HepG2 (cell line): ENCODE results near the gene SYNDIG1. TPM values are rescaled to one million over a fixed set of nuclear protein-coding genes. Genes with fewer than 3 reads are reported as not detected.

Experiments
- ATAC-seq: fragments of 200-7000 bp; cut with Tn5 transposase; 3 replicates; pipeline ENCODE4 v1.9.1; 2020; ENCODE audit warnings: mild to moderate bottlenecking, moderate library complexity
- BruUV-seq: library from RNA; stranded (reverse); fragments of 400-500 nt; replicated peaks from 2 replicates; lab custom pipeline; 2021; lab: Mats Ljungman, UMichigan
- CTCF ChIA-PET: fragments of 300-600 bp; formaldehyde crosslinking; extraction: SDS; loops from one replicate; lab custom pipeline; 2021; ENCODE audit warnings: low total read pairs, inconsistent platforms, low intra/inter-chr PET ratio; lab: Yijun Ruan, JAX
- POLR2A ChIA-PET: fragments of 350-600 bp; sonication (Branson Sonifier 250); formaldehyde crosslinking; loops from one replicate; lab custom pipeline; 2020; ENCODE audit warnings: antibody characterized with exemption, inconsistent platforms; lab: Yijun Ruan, JAX
- DNase-seq: peaks from one replicate; pipeline ENCODE4 v3.0.0-alpha.2; 2015; ENCODE audit warnings: low spot score
- FAIRE-seq: peaks from 3 replicates; lab custom pipeline; 2011; peaks lifted over from hg19 to GRCh38; lab: Jason Lieb, UNC
- H2AFZ ChIP-seq: one replicate; pipeline ENCODE4 v1.6.1; 2011; ENCODE audit warnings: low read length, inconsistent platforms
- H3K27ac ChIP-seq: fragments of 300-600 bp; 3 replicates; pipeline ENCODE4 v1.8.0; 2011; ENCODE audit warnings: mixed run types, mild to moderate bottlenecking, mixed read lengths, low read length, inconsistent platforms; ENCODE audit not compliant: insufficient read depth; ENCODE audit errors: extremely low read length
- H3K27me3 ChIP-seq, 2 experiments: fragments of 200-600 bp in 1 of 2; 2 replicates in 1 of 2; 3 replicates in 1 of 2; pipeline versions ENCODE4 v1.6.0 to v1.8.0; 2011; ENCODE audit warnings: low read length in 2 of 2, mild to moderate bottlenecking in 2 of 2, moderate library complexity in 2 of 2, inconsistent platforms in 1 of 2; ENCODE audit not compliant: insufficient read depth in 2 of 2, control insufficient read depth in 1 of 2
- H3K36me3 ChIP-seq, 2 experiments: fragments of 200-600 bp in 1 of 2; replicated peaks in 1 of 2; 2 replicates in 1 of 2; 3 replicates in 1 of 2; pipeline versions ENCODE4 v1.5.1 to v1.8.0; 2011; ENCODE audit warnings: low read length in 2 of 2, inconsistent platforms in 1 of 2; ENCODE audit not compliant: insufficient read depth in 2 of 2, control insufficient read depth in 1 of 2
- H3K4me1 ChIP-seq: 2 replicates; pipeline ENCODE4 v1.5.1; 2012; ENCODE audit warnings: low read length, inconsistent platforms; ENCODE audit not compliant: insufficient read depth
- H3K4me2 ChIP-seq: 2 replicates; pipeline ENCODE4 v1.6.0; 2011; ENCODE audit warnings: low read depth, low read length, inconsistent platforms
- H3K4me3 ChIP-seq, 3 experiments: fragments of 200-600 bp in 1 of 3; sonication (generic), shearing (Covaris generic) in 1 of 3; replicated peaks in 1 of 3; 2 replicates each; pipeline ENCODE4 v1.5.1; 2011 to 2016; ENCODE audit warnings: low read length in 3 of 3, inconsistent platforms in 2 of 3, low read depth in 2 of 3, mild to moderate bottlenecking in 2 of 3, control low read depth in 1 of 3, mixed read lengths in 1 of 3; ENCODE audit not compliant: insufficient read depth in 1 of 3
- H3K79me2 ChIP-seq: one replicate; pipeline ENCODE4 v1.6.1; 2011; ENCODE audit warnings: low read length, inconsistent platforms; ENCODE audit not compliant: insufficient read depth
- H3K9ac ChIP-seq: 2 replicates; pipeline ENCODE4 v1.6.0; 2011; ENCODE audit warnings: mild to moderate bottlenecking, low read depth, low read length, inconsistent platforms; ENCODE audit not compliant: insufficient read depth
- H3K9me3 ChIP-seq: 2 replicates; pipeline ENCODE4 v1.5.1; 2012; ENCODE audit warnings: mild to moderate bottlenecking, low read length
- H4K20me1 ChIP-seq: 2 replicates; pipeline ENCODE4 v1.6.0; 2011; ENCODE audit warnings: inconsistent platforms, mild to moderate bottlenecking, low read length, moderate library complexity; ENCODE audit not compliant: insufficient read depth
- CENPBD1 ChIP-seq: sonication (generic); formaldehyde crosslinking; IDR thresholded peaks from 2 replicates; pipeline ENCODE4 v1.8.0; 2022; ENCODE audit warnings: missing genetic modification reagents, low read depth, mild to moderate bottlenecking, borderline replicate concordance
- HNRNPUL1 ChIP-seq: fragments of 200-400 bp; formaldehyde crosslinking; IDR thresholded peaks from 2 replicates; pipeline ENCODE4 v1.6.1; 2017; ENCODE audit warnings: low read depth, mild to moderate bottlenecking, low read length, moderate library complexity
- MED8 ChIP-seq: sonication (generic); formaldehyde crosslinking; IDR thresholded peaks from 2 replicates; pipeline ENCODE4 v1.8.1; 2023; ENCODE audit warnings: mild to moderate bottlenecking, missing genetic modification reagents; ENCODE audit not compliant: insufficient replicate concordance
- MYPOP ChIP-seq: sonication (generic); formaldehyde crosslinking; IDR thresholded peaks from 2 replicates; pipeline ENCODE4 v1.8.1; 2023; ENCODE audit warnings: mild to moderate bottlenecking, moderate library complexity, missing genetic modification reagents
- SSRP1 ChIP-seq: IDR thresholded peaks from 2 replicates; pipeline ENCODE4 v1.6.1; 2016; ENCODE audit warnings: control low read depth
- SYNCRIP ChIP-seq: fragments of 200-400 bp; formaldehyde crosslinking; IDR thresholded peaks from 2 replicates; pipeline ENCODE4 v1.6.1; 2018; ENCODE audit warnings: mild to moderate bottlenecking, low read depth, low read length; ENCODE audit not compliant: insufficient read depth
- TBL1XR1 ChIP-seq: fragments of 150-350 bp; IDR thresholded peaks from 2 replicates; pipeline ENCODE4 v1.6.1; 2014; ENCODE audit warnings: borderline replicate concordance, low read length; ENCODE audit not compliant: partially characterized antibody
- ZC3H13 ChIP-seq: sonication (generic); formaldehyde crosslinking; IDR thresholded peaks from 2 replicates; pipeline ENCODE4 v1.8.1; 2023; ENCODE audit warnings: mild to moderate bottlenecking, missing genetic modification reagents, moderate library complexity
- ZMYM4 ChIP-seq: sonication (generic); formaldehyde crosslinking; IDR thresholded peaks from 2 replicates; pipeline ENCODE4 v1.8.1; 2023; ENCODE audit warnings: mild to moderate bottlenecking, missing genetic modification reagents
- ZNF10 ChIP-seq: sonication (generic); formaldehyde crosslinking; IDR thresholded peaks from 2 replicates; pipeline ENCODE4 v1.4.0; 2020; ENCODE audit warnings: mild to moderate bottlenecking, low read depth, missing genetic modification reagents, borderline replicate concordance
- ZNF121 ChIP-seq: sonication (generic); formaldehyde crosslinking; IDR thresholded peaks from 2 replicates; pipeline ENCODE4 v1.5.0; 2020; ENCODE audit warnings: mild to moderate bottlenecking, missing genetic modification reagents
- ZNF615 ChIP-seq: sonication (generic); formaldehyde crosslinking; IDR thresholded peaks from 2 replicates; pipeline ENCODE4 v1.5.0; 2020; ENCODE audit warnings: mild to moderate bottlenecking, missing genetic modification reagents, borderline replicate concordance
- WGBS: methylation state at CpG from one replicate; pipeline ENCODE4 v1.1.6; 2017; ENCODE audit warnings: low lambda C conversion rate; 5-methylcytosine and 5-hydroxymethylcytosine counted together
- in situ Hi-C: cut with HindIII; loops from 2 replicates; pipeline ENCODE4 v1.10.0; 2017; ENCODE audit warnings: low pct_unique_long_range_greater_than_20kb; ENCODE audit not compliant: extremely low pct_ligation_motif_present
- intact Hi-C: fragments of 100-400 bp; cut with micrococcal nuclease; formaldehyde crosslinking; loops from one replicate; pipeline ENCODE4 v1.10.0; 2022; ENCODE audit not compliant: unreplicated experiment
- polyA plus RNA-seq, 8 experiments: library from polyadenylated mRNA; depleted of rRNA in 3 of 8; stranded (reverse) in 7 of 8; unstranded in 1 of 8; fragments of >200 nt; fragmentation: Illumina TruSeq in 4 of 8; extraction: Trizol in 4 of 8; gene quantifications; 2 replicates each; pipeline versions ENCODE4 v1.2.1 to v1.2.3, GENCODE V29; 2011 to 2016; ENCODE audit warnings: low read depth in 4 of 8, missing spikeins in 1 of 8, mixed read lengths in 1 of 8; ENCODE audit not compliant: insufficient read depth in 1 of 8
- total RNA-seq, 5 experiments: library from RNA; depleted of rRNA; stranded (reverse); fragments of >200 nt; fragmentation: Illumina TruSeq; extraction: Trizol; gene quantifications; 2 replicates each; pipeline ENCODE4 v1.2.3, GENCODE V29; 2016; ENCODE audit warnings: low read depth in 1 of 5
- TF ChIP-seq, protein P1 (sequence below): fragments of 450-650 bp; IDR thresholded peaks from 2 replicates; pipeline ENCODE4 v1.6.1; 2016
- TF ChIP-seq, protein P2 (sequence below): sonication (generic); formaldehyde crosslinking; conservative IDR thresholded peaks from 2 replicates; pipeline ENCODE4 v1.4.0; 2020; ENCODE audit warnings: missing genetic modification reagents

Gene SYNDIG1
- total and polyA plus RNA-seq, 2 of the 13 experiments (the other 11 are each of a cell fraction or from before 2014, with no cell fraction given): not detected

DNA sequence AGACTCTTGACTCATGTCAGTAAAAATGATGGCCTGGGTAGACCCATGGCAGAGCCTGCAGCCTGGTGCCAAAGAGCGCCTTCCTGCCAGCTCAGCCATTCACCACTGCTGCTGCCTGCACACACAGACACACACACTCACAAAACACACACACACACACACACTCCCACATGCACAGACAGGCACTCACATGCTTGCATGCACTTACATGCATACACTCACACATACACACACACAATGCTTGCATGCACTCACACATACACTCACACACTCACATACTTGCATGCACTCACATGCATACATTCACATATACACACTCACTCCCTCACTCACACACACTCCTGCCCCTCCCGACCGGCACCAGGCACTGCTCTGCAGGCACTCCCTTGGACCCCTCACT is 18.0 kb upstream of the SYNDIG1 start:
- ATAC-seq (no peak), FAIRE-seq (peak; percentile 26), DNase-seq (no peak)
- H3K27me3 ChIP-seq: peaks cover 0 to 17% of the 10 kb centered on the region in 2 experiments; a peak in 2 of 5 replicates
- POLR2A ChIA-PET: no interaction called here
- H3K9me3 ChIP-seq: no peaks in the 10 kb centered on the region
- no peaks in the 10 kb centered on the region for H4K20me1 ChIP-seq
- H2AFZ ChIP-seq: no peak overlapping the region
- no TSS peak for BruUV-seq
- no peaks in the 10 kb centered on the region for H3K4me1 ChIP-seq
- H3K36me3 ChIP-seq: no peaks in the 10 kb centered on the region
- no peaks in the 10 kb centered on the region for H3K79me2 ChIP-seq
- H3K4me3 ChIP-seq: no peak overlapping the region
- intact Hi-C loops: no loop called here
- in situ Hi-C loops: no loop called here
- no peak overlapping the region for H3K9ac ChIP-seq
- no peak overlapping the region for H3K27ac ChIP-seq
- TF ChIP-seq, protein P1, sequence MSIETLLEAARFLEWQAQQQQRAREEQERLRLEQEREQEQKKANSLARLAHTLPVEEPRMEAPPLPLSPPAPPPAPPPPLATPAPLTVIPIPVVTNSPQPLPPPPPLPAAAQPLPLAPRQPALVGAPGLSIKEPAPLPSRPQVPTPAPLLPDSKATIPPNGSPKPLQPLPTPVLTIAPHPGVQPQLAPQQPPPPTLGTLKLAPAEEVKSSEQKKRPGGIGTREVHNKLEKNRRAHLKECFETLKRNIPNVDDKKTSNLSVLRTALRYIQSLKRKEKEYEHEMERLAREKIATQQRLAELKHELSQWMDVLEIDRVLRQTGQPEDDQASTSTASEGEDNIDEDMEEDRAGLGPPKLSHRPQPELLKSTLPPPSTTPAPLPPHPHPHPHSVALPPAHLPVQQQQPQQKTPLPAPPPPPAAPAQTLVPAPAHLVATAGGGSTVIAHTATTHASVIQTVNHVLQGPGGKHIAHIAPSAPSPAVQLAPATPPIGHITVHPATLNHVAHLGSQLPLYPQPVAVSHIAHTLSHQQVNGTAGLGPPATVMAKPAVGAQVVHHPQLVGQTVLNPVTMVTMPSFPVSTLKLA: peak; percentile 70
- TF ChIP-seq SSRP1 (CRISPR knock-in tag): no peak
- WGBS: 28% methylated on average over 3 of the region's 3 CpGs
- no peak overlapping the region for H3K4me2 ChIP-seq
- CTCF ChIA-PET: no interaction called here

- no peak for DNase-seq
- Histone ChIP-seq H3K79me2 (no peaks in the 10 kb centered on the region), H3K4me1 (no peaks in the 10 kb centered on the region), H3K9me3 (no peaks in the 10 kb centered on the region), H3K4me2 (no peak overlapping the region), H3K9ac (no peak overlapping the region), H3K36me3 (no peaks in the 10 kb centered on the region), H4K20me1 (no peaks in the 10 kb centered on the region), H2AFZ (no peak overlapping the region), H3K4me3 (no peak overlapping the region), H3K27me3 (peaks cover 0 to 12% of the 10 kb centered on the region in 2 experiments; a peak in 2 of 5 replicates), H3K27ac (no peak overlapping the region)
- no peak for ATAC-seq
- CTCF ChIA-PET: no interaction called here
- no TSS peak for BruUV-seq
- WGBS: 3% methylated on average over 8 of the region's 8 CpGs
- FAIRE-seq: no peak
- in situ Hi-C loops (no loop called here), intact Hi-C loops (no loop called here)
- POLR2A ChIA-PET: no interaction called here
- no peak for TF ChIP-seq TBL1XR1
- TF ChIP-seq CENPBD1 (CRISPR knock-in tag): no peak
- no peak for TF ChIP-seq ZNF121 (CRISPR knock-in tag)
- TF ChIP-seq MYPOP (CRISPR knock-in tag): no peak
- no peak for TF ChIP-seq ZMYM4
- no peak for TF ChIP-seq SYNCRIP
- TF ChIP-seq ZC3H13 (CRISPR knock-in tag): no peak
- TF ChIP-seq ZNF615 (CRISPR knock-in tag): no peak
- TF ChIP-seq, protein P2, sequence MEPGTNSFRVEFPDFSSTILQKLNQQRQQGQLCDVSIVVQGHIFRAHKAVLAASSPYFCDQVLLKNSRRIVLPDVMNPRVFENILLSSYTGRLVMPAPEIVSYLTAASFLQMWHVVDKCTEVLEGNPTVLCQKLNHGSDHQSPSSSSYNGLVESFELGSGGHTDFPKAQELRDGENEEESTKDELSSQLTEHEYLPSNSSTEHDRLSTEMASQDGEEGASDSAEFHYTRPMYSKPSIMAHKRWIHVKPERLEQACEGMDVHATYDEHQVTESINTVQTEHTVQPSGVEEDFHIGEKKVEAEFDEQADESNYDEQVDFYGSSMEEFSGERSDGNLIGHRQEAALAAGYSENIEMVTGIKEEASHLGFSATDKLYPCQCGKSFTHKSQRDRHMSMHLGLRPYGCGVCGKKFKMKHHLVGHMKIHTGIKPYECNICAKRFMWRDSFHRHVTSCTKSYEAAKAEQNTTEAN: no peak
- TF ChIP-seq ZNF10 (CRISPR knock-in tag): no peak
- TF ChIP-seq HNRNPUL1: no peak
- TF ChIP-seq MED8 (CRISPR knock-in tag): no peak
These were observed 17.4 kb upstream of the SYNDIG1 start for GRCh38 chr20:24452016-24452415.
